ENCODE results near the gene IQGAP2. TPM values are rescaled to one million over a fixed set of nuclear protein-coding genes. Genes with fewer than 3 reads are reported as not detected.

IQGAP2 gene
- total RNA-seq, 4 donors from 2014 or later = 22.6 to 63.9 (median 28.3) TPM

GRCh38 chr5:76524101-76524835 is 121.2 kb downstream of the IQGAP2 start:
- no peak for TF ChIP-seq CTCF (IDR thresholded peaks at IDR 0.05)
- ATAC-seq (ENCODE audit: low FRiP score) (no peak), DNase-seq (ENCODE audit: low spot score) (no peak)

- TF ChIP-seq CTCF (IDR thresholded peaks at IDR 0.05) = no peak
- DNase-seq (ENCODE audit: low spot score) (no peak), ATAC-seq (ENCODE audit: low FRiP score) (no peak)
Measured at GRCh38 chr5:76524868-76525267, 121.8 kb downstream of the IQGAP2 start.

DNA sequence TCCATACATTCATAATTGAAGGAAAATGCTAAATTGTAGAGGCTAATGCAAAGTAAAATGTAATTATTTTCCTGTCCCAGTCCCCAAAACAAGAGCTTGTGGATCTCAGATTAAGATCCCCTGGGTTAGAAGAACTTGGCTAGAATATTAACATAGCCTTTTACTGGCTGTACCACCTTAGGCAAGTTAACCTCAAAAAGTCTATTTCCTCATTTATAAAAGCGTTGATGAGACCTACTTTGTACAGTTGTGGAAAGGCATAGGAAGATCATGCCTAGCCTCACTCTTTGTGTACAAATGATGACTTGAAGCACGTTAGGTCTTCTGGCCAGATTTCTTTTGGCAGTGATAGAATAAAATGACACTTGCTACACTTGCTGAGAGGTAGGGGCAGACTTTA is 122.9 kb downstream of the IQGAP2 start:
- TF ChIP-seq CTCF (IDR thresholded peaks at IDR 0.05) = no peak
- ATAC-seq (ENCODE audit: low FRiP score) (no peak), DNase-seq (ENCODE audit: low spot score) (no peak)

DNA sequence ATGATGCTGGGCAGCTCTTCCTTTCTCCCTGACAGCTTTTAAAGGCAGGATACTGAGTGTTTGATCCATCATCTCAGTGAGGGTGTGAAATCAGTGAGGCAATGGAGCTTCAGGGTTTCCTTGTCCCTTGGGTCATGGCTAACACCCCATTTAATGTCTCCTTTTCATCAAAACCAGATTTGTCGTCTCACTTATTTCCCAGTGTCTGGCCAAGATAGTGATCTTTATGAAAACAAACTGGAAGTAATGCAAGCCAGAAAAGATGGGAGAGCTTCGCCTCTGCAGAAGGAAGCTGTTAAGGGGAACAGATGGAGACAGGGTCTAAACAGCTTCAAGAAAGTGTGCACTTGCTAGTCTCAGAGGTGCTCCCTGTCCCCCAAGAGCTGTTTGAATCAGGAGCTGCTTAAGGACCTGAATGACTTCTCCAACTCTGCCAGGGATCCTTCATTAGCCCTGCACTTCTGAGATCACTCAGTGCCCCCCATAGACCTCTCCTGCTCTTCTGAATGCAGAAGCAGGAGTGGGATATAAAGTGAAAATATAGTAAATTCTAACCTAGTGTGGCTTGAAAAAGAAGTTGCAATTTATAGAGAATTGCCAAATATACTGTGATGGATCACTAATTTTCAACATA is 124.0 kb downstream of the IQGAP2 start:
- no peak for ATAC-seq (ENCODE audit: low FRiP score)
- no peak for TF ChIP-seq CTCF (IDR thresholded peaks at IDR 0.05)
- DNase-seq (ENCODE audit: low spot score) = no peak

- no peak for TF ChIP-seq CTCF (IDR thresholded peaks at IDR 0.05)
- DNase-seq (ENCODE audit: low spot score) = no peak
- no peak for ATAC-seq (ENCODE audit: low FRiP score)
Measured at GRCh38 chr5:76527685-76528161, 124.6 kb downstream of the IQGAP2 start.

- DNase-seq (ENCODE audit: low spot score) (no peak), ATAC-seq (ENCODE audit: low FRiP score) (no peak)
- no peak for TF ChIP-seq CTCF (IDR thresholded peaks at IDR 0.05)
Measured at GRCh38 chr5:76528547-76529331, 125.7 kb downstream of the IQGAP2 start.

Measured in omental fat pad (tissue), 4 donors.